Upper lobe of right lung (tissue), 1 donor: ENCODE measurements around the gene LIPT2. TPM values are rescaled to one million over a fixed set of nuclear protein-coding genes. Genes with fewer than 3 reads are reported as not detected.

Experiments
- ATAC-seq: fragments of 200-7000 bp; cut with Tn5 transposase; one replicate; pipeline ENCODE4 v1.9.1; 2020; ENCODE audit warnings: mild to moderate bottlenecking, moderate library complexity
- DNase-seq: peaks from one replicate; pipeline ENCODE4 v3.0.0-alpha.2; 2020
- H3K27ac ChIP-seq: fragments of 200-600 bp; one replicate; pipeline ENCODE4 v1.8.0; 2022
- H3K27me3 ChIP-seq: fragments of 200-600 bp; one replicate; pipeline ENCODE4 v1.8.0; 2022; ENCODE audit warnings: mild to moderate bottlenecking
- H3K36me3 ChIP-seq: fragments of 200-600 bp; one replicate; pipeline ENCODE4 v1.8.0; 2022
- H3K4me1 ChIP-seq: fragments of 200-600 bp; one replicate; pipeline ENCODE4 v1.8.0; 2022
- H3K4me3 ChIP-seq: fragments of 200-600 bp; one replicate; pipeline ENCODE4 v1.8.0; 2022; ENCODE audit warnings: mild to moderate bottlenecking
- H3K9me3 ChIP-seq: fragments of 200-600 bp; one replicate; pipeline ENCODE4 v1.8.0; 2022
- CTCF ChIP-seq: fragments of 200-600 bp; IDR thresholded peaks from one replicate; pipeline ENCODE4 v1.8.0; 2022; ENCODE audit warnings: antibody characterized with exemption
- intact Hi-C: fragments of 100-400 bp; cut with DNase I; formaldehyde crosslinking; loops from one replicate; pipeline ENCODE4 v1.11.0; 2022
- total RNA-seq: library from RNA; stranded (reverse); fragmentation: NEBNext Ultra II Directional; extraction: Animal tissue kit (Norgen Biotek cat#: 25700); gene quantifications from one replicate; pipeline ENCODE4 v1.2.1, GENCODE V29; 2021
- donor health status: DM: no; HTN: yes; CAD: no; lungs with severe emphysema.

The LIPT2 gene
- total RNA-seq, 1 donor from 2014 or later = 2.1 TPM

GRCh38 chr11:74507582-74507981 is 14.1 kb upstream of the LIPT2 start:
- Histone ChIP-seq H3K27ac (no peak overlapping the region), H3K4me3 (no peak overlapping the region), H3K27me3 (no peaks in the 10 kb centered on the region), H3K9me3 (no peaks in the 10 kb centered on the region), H3K4me1 (no peaks in the 10 kb centered on the region), H3K36me3 (no peaks in the 10 kb centered on the region)
- TF ChIP-seq CTCF = no peak
- intact Hi-C loops = no loop called here
- peak; percentile 36 for ATAC-seq
- DNase-seq = no peak

GRCh38 chr11:74506823-74507222 is 13.3 kb upstream of the LIPT2 start:
- Histone ChIP-seq H3K27ac (no peak overlapping the region), H3K27me3 (no peaks in the 10 kb centered on the region), H3K36me3 (no peaks in the 10 kb centered on the region), H3K4me1 (no peaks in the 10 kb centered on the region), H3K9me3 (no peaks in the 10 kb centered on the region), H3K4me3 (no peak overlapping the region)
- ATAC-seq (no peak), DNase-seq (no peak)
- no peak for TF ChIP-seq CTCF
- intact Hi-C loops = no loop called here

GRCh38 chr11:74505911-74506310 is 12.4 kb upstream of the LIPT2 start:
- no peaks in the 10 kb centered on the region for H3K9me3 ChIP-seq
- no peaks in the 10 kb centered on the region for H3K27me3 ChIP-seq
- H3K27ac ChIP-seq = no peak overlapping the region
- DNase-seq (no peak), ATAC-seq (no peak)
- H3K4me3 ChIP-seq = no peak overlapping the region
- no peaks in the 10 kb centered on the region for H3K4me1 ChIP-seq
- TF ChIP-seq CTCF = no peak
- no peaks in the 10 kb centered on the region for H3K36me3 ChIP-seq
- intact Hi-C loops = no loop called here

GRCh38 chr11:74504100-74504691 is 10.7 kb upstream of the LIPT2 start:
- no peaks in the 10 kb centered on the region for H3K27me3 ChIP-seq
- DNase-seq = no peak
- H3K9me3 ChIP-seq = no peaks in the 10 kb centered on the region
- TF ChIP-seq CTCF = no peak
- H3K4me3 ChIP-seq = no peak overlapping the region
- ATAC-seq = no peak
- H3K4me1 ChIP-seq = no peaks in the 10 kb centered on the region
- H3K36me3 ChIP-seq = no peaks in the 10 kb centered on the region
- no peak overlapping the region for H3K27ac ChIP-seq
- intact Hi-C loops = no loop called here

GRCh38 chr11:74494916-74495315 is 1.4 kb upstream of the LIPT2 start:
- intact Hi-C loops = no loop called here
- Histone ChIP-seq H3K4me1 (no peaks in the 10 kb centered on the region), H3K9me3 (no peaks in the 10 kb centered on the region), H3K4me3 (no peak overlapping the region), H3K27me3 (no peaks in the 10 kb centered on the region), H3K27ac (no peak overlapping the region), H3K36me3 (no peaks in the 10 kb centered on the region)
- DNase-seq (no peak), ATAC-seq (no peak)
- no peak for TF ChIP-seq CTCF
